HPDE6-E6E7 (cell line): ENCODE data around the gene FGB.

ENCODE experiments used
- DNase-seq: peaks from one replicate; pipeline ENCODE4 v3.0.0; 2011; ENCODE audit warnings: missing footprints; ENCODE audit errors: extremely low spot score

Gene FGB

DNA sequence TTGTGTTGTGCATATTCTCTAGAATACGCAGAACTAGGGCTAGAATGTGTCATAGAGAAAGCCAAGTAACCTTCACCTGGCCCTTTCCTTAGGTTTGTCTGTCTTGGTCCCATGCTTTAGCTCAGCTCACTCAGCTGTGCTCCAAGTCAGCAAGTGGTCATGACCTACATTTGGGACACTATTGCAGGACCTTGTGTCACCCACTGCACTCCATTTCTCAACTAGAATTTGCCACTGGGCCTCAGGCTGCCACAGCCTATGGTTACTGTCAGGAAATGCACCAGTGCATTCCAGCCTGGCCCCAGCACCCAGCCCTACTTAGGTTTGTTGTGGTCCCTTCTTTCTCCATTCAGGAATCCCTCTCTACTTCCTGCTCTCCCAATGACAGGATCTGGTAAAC, 57.3 kb downstream of the FGB start:
- no peak for DNase-seq
